GM12878 (cell line): Measurements from ENCODE around the gene SFXN4.

Source experiments
- CTCF ChIP-seq, 3 experiments: IDR thresholded peaks in 2 of 3; conservative IDR thresholded peaks in 1 of 3; 2 replicates each; pipeline ENCODE4 v1.5.1; 2011; ENCODE audit warnings: low read depth in 3 of 3, low read length in 3 of 3, mild to moderate bottlenecking in 3 of 3, control low read depth in 2 of 3, moderate library complexity in 2 of 3, inconsistent platforms in 1 of 3, mixed read lengths in 1 of 3; ENCODE audit not compliant: control insufficient read depth in 2 of 3, insufficient read depth in 1 of 3; ENCODE audit errors: extremely low read depth in 1 of 3
- ZBTB33 ChIP-seq: fragments of 450-650 bp; IDR thresholded peaks from 2 replicates; pipeline ENCODE4 v1.6.1; 2017; ENCODE audit warnings: mild to moderate bottlenecking

GRCh38 chr10:119133949-119134348 lies 31.6 kb downstream of the SFXN4 start:
- TF ChIP-seq CTCF (IDR thresholded peaks at IDR 0.05 in 2 of 3, conservative IDR thresholded peaks at IDR 0.05 in 1 of 3; ENCODE audit: control insufficient read depth in 2 of 3, extremely low read depth in 1 of 3, insufficient read depth in 1 of 3, low read depth in 3 of 3, low read length in 3 of 3) = no peak
- no peak for TF ChIP-seq ZBTB33
